ENCODE data around the gene GNPTG.

The GNPTG gene

GRCh38 chr16:1347286-1347855 lies 4.4 kb upstream of the GNPTG start:
- no peak for DNase-seq (ENCODE audit: low spot score)

- no peak for DNase-seq (ENCODE audit: low spot score)
These were observed 3.8 kb upstream of the GNPTG start for GRCh38 chr16:1347962-1348361.

GRCh38 chr16:1348441-1348840 lies 3.3 kb upstream of the GNPTG start:
- DNase-seq (ENCODE audit: low spot score) = no peak

- no peak for DNase-seq (ENCODE audit: low spot score)
These were observed 2.8 kb upstream of the GNPTG start for GRCh38 chr16:1348926-1349325.

GRCh38 chr16:1349351-1349750 lies 2.4 kb upstream of the GNPTG start:
- DNase-seq (ENCODE audit: low spot score) = no peak

- no peak for DNase-seq (ENCODE audit: low spot score)
These were observed 1.8 kb upstream of the GNPTG start for GRCh38 chr16:1349951-1350350.

GRCh38 chr16:1350691-1351090 lies 1.0 kb upstream of the GNPTG start:
- DNase-seq (ENCODE audit: low spot score) = no peak

GRCh38 chr16:1351215-1351581 lies 533 bp upstream of the GNPTG start:
- no peak for DNase-seq (ENCODE audit: low spot score)

- no peak for DNase-seq (ENCODE audit: low spot score)
These were observed 3.2 kb downstream of the GNPTG start for GRCh38 chr16:1354815-1355540.

GRCh38 chr16:1355591-1355990 lies 3.9 kb downstream of the GNPTG start:
- DNase-seq (ENCODE audit: low spot score) = no peak

GRCh38 chr16:1356061-1356900 lies 4.5 kb downstream of the GNPTG start:
- DNase-seq (ENCODE audit: low spot score) = no peak

- DNase-seq (ENCODE audit: low spot score) = no peak
These were observed 6.3 kb downstream of the GNPTG start for GRCh38 chr16:1357906-1358566.

GRCh38 chr16:1361685-1362360 lies 10.1 kb downstream of the GNPTG start:
- no peak for DNase-seq (ENCODE audit: low spot score)

GRCh38 chr16:1362807-1363206 lies 11.1 kb downstream of the GNPTG start:
- DNase-seq (ENCODE audit: low spot score) = no peak

GRCh38 chr16:1363501-1364041 lies 11.8 kb downstream of the GNPTG start:
- DNase-seq (ENCODE audit: low spot score) = peak; percentile 80

GRCh38 chr16:1364510-1364909 lies 12.8 kb downstream of the GNPTG start:
- DNase-seq (ENCODE audit: low spot score) = no peak

GRCh38 chr16:1366060-1366711 lies 14.5 kb downstream of the GNPTG start:
- DNase-seq (ENCODE audit: low spot score) = no peak

GRCh38 chr16:1366712-1367299 lies 15.1 kb downstream of the GNPTG start:
- no peak for DNase-seq (ENCODE audit: low spot score)

- DNase-seq (ENCODE audit: low spot score) = no peak
These were observed 15.9 kb downstream of the GNPTG start for GRCh38 chr16:1367486-1368174.

All from hematopoietic multipotent progenitor cell treated with erythropoietin and hydrocortisone succinate and interleukin-3 and kit ligand, for 15 days (in vitro differentiated cells).